A673 (cell line): Measurements from ENCODE around the gene ACTMAP. TPM values are rescaled to one million over a fixed set of nuclear protein-coding genes. Genes with fewer than 3 reads are reported as not detected.

Source experiments
- BruUV-seq: library from RNA; stranded (reverse); fragments of 400-500 nt; replicated peaks from 2 replicates; lab custom pipeline; 2021; lab: Mats Ljungman, UMichigan
- CTCF ChIA-PET: fragments of 300-600 bp; sonication (Branson Sonifier 250); formaldehyde crosslinking; loops from one replicate; lab custom pipeline; 2022; ENCODE audit warnings: antibody characterized with exemption; lab: Charles Lee
- POLR2A ChIA-PET: fragments of 300-600 bp; sonication (Branson Sonifier 250); formaldehyde crosslinking; loops from one replicate; lab custom pipeline; 2022; ENCODE audit warnings: antibody characterized with exemption; ENCODE audit not compliant: low non-redundant PET; lab: Charles Lee
- DNase-seq: peaks from one replicate; pipeline ENCODE4 v3.0.0-alpha.2; 2015; ENCODE audit warnings: low spot score
- H3K27ac ChIP-seq: fragments of 200-600 bp; sonication (generic); 2 replicates; pipeline ENCODE4 v1.5.1; 2016; ENCODE audit warnings: mixed run types, low read depth, mild to moderate bottlenecking, mixed read lengths, antibody characterized with exemption, low read length; ENCODE audit not compliant: poor library complexity, severe bottlenecking
- H3K27me3 ChIP-seq: fragments of 200-600 bp; sonication (generic); replicated peaks from 2 replicates; pipeline ENCODE4 v1.6.1; 2017; ENCODE audit warnings: mixed run types, low read depth, mild to moderate bottlenecking, mixed read lengths, antibody characterized with exemption, low read length; ENCODE audit not compliant: insufficient read depth, poor library complexity
- H3K36me3 ChIP-seq: fragments of 200-600 bp; sonication (generic); 2 replicates; pipeline ENCODE4 v1.6.1; 2016; ENCODE audit warnings: mixed run types, mild to moderate bottlenecking, mixed read lengths, antibody characterized with exemption, low read length; ENCODE audit not compliant: insufficient read depth, poor library complexity, severe bottlenecking
- H3K4me1 ChIP-seq: fragments of 200-600 bp; sonication (generic); 2 replicates; pipeline ENCODE4 v1.6.1; 2017; ENCODE audit warnings: mixed run types, mild to moderate bottlenecking, mixed read lengths, antibody characterized with exemption, low read length; ENCODE audit not compliant: insufficient read depth, poor library complexity, severe bottlenecking
- H3K4me3 ChIP-seq: fragments of 200-600 bp; sonication (generic); 2 replicates; pipeline ENCODE4 v1.5.1; 2016; ENCODE audit warnings: low read depth, mixed run types, mild to moderate bottlenecking, mixed read lengths, low read length; ENCODE audit not compliant: poor library complexity, severe bottlenecking
- H3K9me3 ChIP-seq: fragments of 200-600 bp; sonication (generic); 2 replicates; pipeline ENCODE4 v1.6.1; 2016; ENCODE audit warnings: mixed run types, low read depth, mild to moderate bottlenecking, mixed read lengths, antibody characterized with exemption, low read length; ENCODE audit not compliant: poor library complexity, severe bottlenecking
- CTCF ChIP-seq: fragments of 300-800, 200-600 bp; sonication (generic); conservative IDR thresholded peaks from 2 replicates; pipeline ENCODE4 v1.5.1; 2017; ENCODE audit warnings: low read depth, mild to moderate bottlenecking, antibody characterized with exemption, low read length, moderate library complexity, mixed read lengths
- EZH2 ChIP-seq: fragments of 200-600 bp; sonication (generic); IDR thresholded peaks from 2 replicates; pipeline ENCODE4 v1.6.1; 2017; ENCODE audit warnings: borderline replicate concordance, low read depth, mild to moderate bottlenecking, mixed read lengths, antibody characterized with exemption, low read length; ENCODE audit not compliant: poor library complexity, severe bottlenecking
- intact Hi-C: fragments of 100-400 bp; cut with micrococcal nuclease; formaldehyde crosslinking; loops from one replicate; pipeline ENCODE4 v1.10.0; 2022; ENCODE audit not compliant: unreplicated experiment
- total RNA-seq: library from RNA; stranded (reverse); gene quantifications from 2 replicates; pipeline ENCODE4 v1.2.3, GENCODE V29; 2021

ACTMAP gene
- total RNA-seq, 1 experiment from 2014 or later, result 17.1 TPM

GRCh38 chr19:40778706-40779284 lies 28.5 kb upstream of the ACTMAP start:
- TF ChIP-seq CTCF, result no peak
- no peak for TF ChIP-seq EZH2
- DNase-seq, result no peak
- Histone ChIP-seq H3K9me3 (no peaks in the 10 kb centered on the region), H3K4me1 (peaks cover 12% of the 10 kb centered on the region), H3K27ac (peak overlapping the region; percentile 100), H3K27me3 (no peaks in the 10 kb centered on the region), H3K4me3 (peak overlapping the region; percentile 66), H3K36me3 (no peaks in the 10 kb centered on the region)
- no TSS peak for BruUV-seq
- intact Hi-C loops, result loop anchor here (1.0 kb wide), 2 partner anchors 20 to 28 kb away; partner anchors contain the start of gene ACTMAP
- ChIA-PET POLR2A (interaction anchor here (0.8 to 1.4 kb wide), 3 partner anchors 20 to 28 kb away, joined by 3 read pairs; partner anchors contain the start of genes ACTMAP and EGLN2), CTCF (interaction anchor here (0.5 to 2.7 kb wide), 4 partner anchors 10 to 28 kb away, joined by 3 to 17 read pairs (median 5); partner anchors contain the start of genes ACTMAP and EGLN2)

- peaks cover 12% of the 10 kb centered on the region for H3K4me1 ChIP-seq
- H3K4me3 ChIP-seq, result peak within 1 kb of the TSS; percentile 66
- DNase-seq, result peak; percentile 100
- TF ChIP-seq EZH2 (no peak), CTCF (no peak)
- intact Hi-C loops, result loop anchor here (1.0 kb wide), 2 partner anchors 20 to 28 kb away; partner anchors contain the start of gene ACTMAP
- H3K36me3 ChIP-seq, result no peaks in the 10 kb centered on the region
- no peaks in the 10 kb centered on the region for H3K9me3 ChIP-seq
- BruUV-seq, result no TSS peak
- H3K27me3 ChIP-seq, result no peaks in the 10 kb centered on the region
- CTCF ChIA-PET, result interaction anchor here (0.5 to 2.7 kb wide), 5 partner anchors 10 to 70 kb away, joined by 3 to 17 read pairs (median 5); partner anchors contain the start of genes ACTMAP and EGLN2
- peak within 1 kb of the TSS; percentile 100 for H3K27ac ChIP-seq
- POLR2A ChIA-PET, result interaction anchor here (0.5 to 1.4 kb wide), 7 partner anchors 20 to 506 kb away, joined by 3 to 18 read pairs (median 3); partner anchors contain the start of genes ACTMAP and EGLN2
Observed at GRCh38 chr19:40777937-40778705, 27.8 kb upstream of the ACTMAP start, which contains the start of gene RAB4B. Gene RAB4B, plus strand, starts transcription at chr19:40778247. Its CDS starts 129 bp downstream, at chr19:40778376.

GRCh38 chr19:40777645-40777936 lies 27.3 kb upstream of the ACTMAP start:
- no peak for DNase-seq
- Histone ChIP-seq H3K27me3 (no peaks in the 10 kb centered on the region), H3K27ac (peak overlapping the region; percentile 100), H3K9me3 (no peaks in the 10 kb centered on the region), H3K4me3 (peak overlapping the region; percentile 66), H3K4me1 (peaks cover 12% of the 10 kb centered on the region), H3K36me3 (no peaks in the 10 kb centered on the region)
- intact Hi-C loops, result no loop called here
- CTCF ChIA-PET, result interaction anchor here (0.6 to 2.7 kb wide), 3 partner anchors 27 to 71 kb away, joined by 3 to 17 read pairs (median 7); no protein-coding TSS in a partner anchor
- POLR2A ChIA-PET, result interaction anchor here (0.5 to 0.9 kb wide), 4 partner anchors 19 to 507 kb away, joined by 3 to 18 read pairs (median 4); no protein-coding TSS in a partner anchor
- no peak for TF ChIP-seq CTCF
- no TSS peak for BruUV-seq
